KG1 (cell line): ENCODE measurements around the gene KDM3B.
"Not testable (repeated sequence)": the region's sequence is repeated elsewhere in the genome, so short reads cannot be mapped to it uniquely, and the experiment has no call there.

Source experiments
- DNase-seq: peaks from one replicate; lab custom pipeline; 2025; lab: John Stamatoyannopoulos, UW

KDM3B gene

DNA sequence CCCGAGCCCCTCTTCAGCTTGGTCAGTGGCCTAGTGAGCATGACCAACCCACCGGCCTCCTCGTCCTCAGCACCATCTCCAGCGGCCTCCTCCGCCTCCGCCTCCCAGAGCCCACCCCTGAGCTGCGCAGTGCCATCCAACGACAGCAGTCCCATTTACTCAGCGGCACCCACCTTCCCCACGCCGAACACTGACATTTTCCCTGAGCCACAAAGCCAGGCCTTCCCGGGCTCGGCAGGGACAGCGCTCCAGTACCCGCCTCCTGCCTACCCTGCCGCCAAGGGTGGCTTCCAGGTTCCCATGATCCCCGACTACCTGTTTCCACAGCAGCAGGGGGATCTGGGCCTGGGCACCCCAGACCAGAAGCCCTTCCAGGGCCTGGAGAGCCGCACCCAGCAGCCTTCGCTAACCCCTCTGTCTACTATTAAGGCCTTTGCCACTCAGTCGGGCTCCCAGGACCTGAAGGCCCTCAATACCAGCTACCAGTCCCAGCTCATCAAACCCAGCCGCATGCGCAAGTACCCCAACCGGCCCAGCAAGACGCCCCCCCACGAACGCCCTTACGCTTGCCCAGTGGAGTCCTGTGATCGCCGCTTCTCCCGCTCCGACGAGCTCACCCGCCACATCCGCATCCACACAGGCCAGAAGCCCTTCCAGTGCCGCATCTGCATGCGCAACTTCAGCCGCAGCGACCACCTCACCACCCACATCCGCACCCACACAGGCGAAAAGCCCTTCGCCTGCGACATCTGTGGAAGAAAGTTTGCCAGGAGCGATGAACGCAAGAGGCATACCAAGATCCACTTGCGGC lies 114.6 kb downstream of the KDM3B start:
- no peak for DNase-seq

DNA sequence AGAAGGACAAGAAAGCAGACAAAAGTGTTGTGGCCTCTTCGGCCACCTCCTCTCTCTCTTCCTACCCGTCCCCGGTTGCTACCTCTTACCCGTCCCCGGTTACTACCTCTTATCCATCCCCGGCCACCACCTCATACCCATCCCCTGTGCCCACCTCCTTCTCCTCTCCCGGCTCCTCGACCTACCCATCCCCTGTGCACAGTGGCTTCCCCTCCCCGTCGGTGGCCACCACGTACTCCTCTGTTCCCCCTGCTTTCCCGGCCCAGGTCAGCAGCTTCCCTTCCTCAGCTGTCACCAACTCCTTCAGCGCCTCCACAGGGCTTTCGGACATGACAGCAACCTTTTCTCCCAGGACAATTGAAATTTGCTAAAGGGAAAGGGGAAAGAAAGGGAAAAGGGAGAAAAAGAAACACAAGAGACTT lies 115.2 kb downstream of the KDM3B start:
- no peak for DNase-seq

DNA sequence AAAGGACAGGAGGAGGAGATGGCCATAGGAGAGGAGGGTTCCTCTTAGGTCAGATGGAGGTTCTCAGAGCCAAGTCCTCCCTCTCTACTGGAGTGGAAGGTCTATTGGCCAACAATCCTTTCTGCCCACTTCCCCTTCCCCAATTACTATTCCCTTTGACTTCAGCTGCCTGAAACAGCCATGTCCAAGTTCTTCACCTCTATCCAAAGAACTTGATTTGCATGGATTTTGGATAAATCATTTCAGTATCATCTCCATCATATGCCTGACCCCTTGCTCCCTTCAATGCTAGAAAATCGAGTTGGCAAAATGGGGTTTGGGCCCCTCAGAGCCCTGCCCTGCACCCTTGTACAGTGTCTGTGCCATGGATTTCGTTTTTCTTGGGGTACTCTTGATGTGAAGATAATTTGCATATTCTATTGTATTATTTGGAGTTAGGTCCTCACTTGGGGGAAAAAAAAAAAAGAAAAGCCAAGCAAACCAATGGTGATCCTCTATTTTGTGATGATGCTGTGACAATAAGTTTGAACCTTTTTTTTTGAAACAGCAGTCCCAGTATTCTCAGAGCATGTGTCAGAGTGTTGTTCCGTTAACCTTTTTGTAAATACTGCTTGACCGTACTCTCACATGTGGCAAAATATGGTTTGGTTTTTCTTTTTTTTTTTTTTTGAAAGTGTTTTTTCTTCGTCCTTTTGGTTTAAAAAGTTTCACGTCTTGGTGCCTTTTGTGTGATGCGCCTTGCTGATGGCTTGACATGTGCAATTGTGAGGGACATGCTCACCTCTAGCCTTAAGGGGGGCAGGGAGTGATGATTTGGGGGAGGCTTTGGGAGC lies 115.9 kb downstream of the KDM3B start:
- DNase-seq: no peak

DNA sequence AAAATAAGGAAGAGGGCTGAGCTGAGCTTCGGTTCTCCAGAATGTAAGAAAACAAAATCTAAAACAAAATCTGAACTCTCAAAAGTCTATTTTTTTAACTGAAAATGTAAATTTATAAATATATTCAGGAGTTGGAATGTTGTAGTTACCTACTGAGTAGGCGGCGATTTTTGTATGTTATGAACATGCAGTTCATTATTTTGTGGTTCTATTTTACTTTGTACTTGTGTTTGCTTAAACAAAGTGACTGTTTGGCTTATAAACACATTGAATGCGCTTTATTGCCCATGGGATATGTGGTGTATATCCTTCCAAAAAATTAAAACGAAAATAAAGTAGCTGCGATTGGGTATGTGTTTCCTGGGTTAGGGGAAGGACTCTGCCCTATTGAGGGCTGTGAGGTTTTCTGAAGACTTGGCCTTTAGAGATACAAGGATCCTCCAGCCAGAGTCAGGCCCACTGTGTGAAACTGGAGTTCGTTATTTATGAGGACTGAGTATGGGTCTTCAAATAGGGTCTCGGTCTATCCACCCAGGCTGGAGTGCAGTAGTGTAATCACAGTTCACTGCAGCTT lies 116.6 kb downstream of the KDM3B start:
- DNase-seq: no peak

DNA sequence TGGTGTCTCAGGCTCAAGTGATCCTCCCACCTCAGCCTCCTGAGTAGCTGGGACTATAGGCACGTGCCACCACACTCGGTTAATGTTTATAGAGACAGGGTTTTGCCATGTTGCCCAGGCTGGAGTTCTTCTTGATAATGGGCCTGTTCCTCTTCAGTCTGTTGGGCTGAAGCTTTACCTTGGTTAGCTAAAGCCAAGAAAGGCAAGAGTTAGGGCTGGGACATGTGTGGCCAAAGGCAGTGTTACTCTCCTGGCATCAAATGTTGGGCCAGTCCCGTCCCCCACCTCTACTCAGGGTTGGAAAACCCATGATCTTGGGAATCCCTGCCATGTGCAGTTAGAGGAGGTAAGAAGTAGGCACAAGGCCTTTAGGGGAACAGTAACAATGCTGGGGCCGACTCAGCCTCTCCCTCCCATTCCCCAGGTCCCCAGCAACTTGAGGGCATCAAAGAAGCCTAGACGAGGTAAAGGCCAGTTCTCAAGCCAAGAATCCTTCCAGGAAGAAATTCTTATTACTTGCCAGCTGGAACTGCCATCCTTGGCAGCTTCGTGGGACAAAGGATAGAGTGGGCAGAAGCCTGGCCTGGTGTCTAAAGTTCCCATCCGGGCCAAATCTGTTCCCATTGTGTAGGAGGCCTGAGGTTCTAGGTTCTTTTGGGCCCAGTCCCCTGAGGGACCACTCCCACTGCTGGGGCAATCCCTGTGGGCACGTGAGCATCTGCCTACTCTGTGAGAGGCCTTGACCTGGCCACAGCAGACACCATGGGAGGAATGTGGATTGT lies 117.2 kb downstream of the KDM3B start:
- DNase-seq: no peak

DNA sequence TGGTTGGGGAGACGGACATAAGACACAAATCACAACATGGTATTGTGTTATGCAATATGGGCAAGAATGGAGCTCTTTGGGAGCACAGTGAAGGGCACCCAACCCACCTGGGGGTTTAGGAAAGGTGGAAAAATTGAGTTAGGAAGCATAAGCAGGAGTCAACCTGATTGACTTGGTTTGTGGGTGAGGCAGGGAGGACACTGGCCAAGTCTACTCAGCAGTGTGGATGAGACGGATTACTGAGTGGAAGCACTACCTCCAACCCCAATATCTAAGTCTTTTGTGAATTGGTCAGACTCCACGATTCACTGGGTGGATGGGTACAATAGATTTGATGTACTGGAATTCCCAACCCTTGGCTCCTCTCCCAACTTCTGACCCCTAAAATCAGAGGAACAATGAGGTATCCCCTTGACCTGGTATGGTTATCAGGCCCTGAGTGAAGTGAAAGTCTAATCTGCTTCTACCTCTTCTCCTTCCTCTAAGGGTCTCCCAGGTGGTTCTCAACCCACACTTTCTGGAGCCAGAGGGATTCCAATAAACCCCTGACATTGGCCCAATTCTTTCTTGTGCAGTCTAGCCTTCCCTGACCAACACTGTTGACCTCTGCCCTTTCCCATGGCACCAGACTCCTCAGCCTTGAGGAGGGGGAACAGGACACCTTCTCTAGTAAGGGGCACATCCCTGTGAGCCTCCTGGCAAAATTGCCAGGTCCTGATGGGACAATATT lies 118.0 kb downstream of the KDM3B start:
- no peak for DNase-seq

DNA sequence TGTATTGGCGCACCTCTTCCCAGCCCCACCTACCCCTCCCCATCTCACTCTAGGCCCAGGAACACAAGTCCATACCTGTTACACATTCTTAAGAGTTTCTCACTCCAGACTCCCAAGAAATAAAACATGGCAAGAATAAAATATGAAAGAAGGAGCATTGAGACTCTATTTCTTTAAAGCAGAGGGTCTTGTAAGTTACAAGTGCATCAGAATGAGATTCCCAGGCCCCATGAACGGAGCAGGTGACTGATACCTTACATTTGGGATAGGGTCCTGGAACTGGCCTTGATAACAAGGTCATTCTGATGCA lies 118.5 kb downstream of the KDM3B start:
- no peak for DNase-seq

DNA sequence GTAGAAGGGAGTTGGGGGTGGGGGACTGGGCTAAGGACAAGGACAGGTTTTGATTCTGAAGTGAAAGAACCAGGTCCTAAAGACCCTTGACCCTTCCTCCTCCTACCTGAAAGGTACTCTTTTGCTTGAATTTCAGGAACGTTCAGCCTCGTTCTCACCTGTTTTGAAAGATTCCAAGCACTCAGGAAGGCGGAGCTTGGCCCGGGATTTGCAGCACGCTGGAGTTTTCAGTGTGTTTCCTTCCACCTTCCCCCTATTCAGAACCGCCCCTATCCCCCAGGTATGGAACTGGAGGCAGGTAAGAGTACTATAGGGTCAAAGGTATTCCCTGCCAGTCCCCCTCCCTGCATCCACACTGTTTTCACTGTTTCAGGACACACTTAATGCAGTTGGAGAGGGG lies 119.9 kb downstream of the KDM3B start:
- DNase-seq: no peak

DNA sequence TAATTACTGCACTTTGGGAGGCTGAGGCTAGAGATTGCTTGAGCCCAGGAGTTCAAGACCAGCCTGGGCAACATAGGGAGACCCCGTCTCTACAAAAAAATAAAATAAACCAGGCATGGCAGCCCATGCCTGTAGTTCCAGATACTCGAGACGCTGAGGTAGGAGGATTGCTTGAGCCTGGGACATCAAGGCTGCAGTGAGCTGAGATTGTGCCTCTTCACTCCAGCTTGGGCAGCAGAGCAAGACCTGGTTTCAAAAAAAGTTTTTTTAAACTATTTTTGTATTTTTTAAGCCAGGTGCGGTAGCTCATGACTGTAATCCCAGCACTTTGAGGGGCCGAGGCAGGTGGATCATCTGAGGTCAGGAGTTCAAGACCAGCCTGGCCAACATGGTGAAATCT lies 120.7 kb downstream of the KDM3B start:
- not testable (repeated sequence) for DNase-seq

DNA sequence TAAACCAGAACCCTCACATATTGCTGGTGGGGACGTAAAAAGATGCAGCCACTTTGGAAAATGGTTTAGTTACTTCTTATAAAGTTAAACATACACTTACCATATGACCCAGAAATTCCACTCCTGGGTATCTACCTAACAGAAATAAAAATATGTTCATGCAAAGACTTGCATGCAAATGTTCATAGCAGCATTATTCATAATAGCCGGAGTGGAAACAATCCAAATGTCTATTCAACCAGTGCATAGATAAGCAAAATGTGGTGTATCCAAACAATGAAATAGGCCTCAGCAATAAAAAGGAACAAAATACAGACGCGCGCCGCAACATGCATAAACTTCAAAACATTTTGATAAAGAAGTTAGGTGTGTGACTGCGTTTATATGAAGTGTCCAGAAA lies 124.4 kb downstream of the KDM3B start:
- no peak for DNase-seq

DNA sequence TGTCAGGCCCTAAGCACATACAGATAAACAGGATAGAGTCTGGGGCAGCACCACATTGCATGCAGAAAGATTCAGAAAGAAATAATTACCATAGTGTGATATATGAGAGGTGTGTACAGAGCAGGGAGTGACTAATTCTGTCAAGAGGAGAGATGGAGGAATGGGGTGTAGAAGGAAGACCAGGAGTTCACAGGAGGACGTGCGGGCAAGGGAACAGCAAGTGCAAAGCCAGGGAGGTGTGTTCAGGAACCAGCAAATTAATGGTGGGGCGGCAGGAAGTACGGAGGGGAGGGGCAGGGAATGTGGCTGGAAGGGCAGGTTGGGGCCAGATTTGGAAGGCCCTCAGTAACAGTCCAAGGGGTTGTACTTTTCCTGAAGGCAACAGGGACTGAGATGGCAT lies 130.2 kb downstream of the KDM3B start:
- no peak for DNase-seq
